GM21381 (cell line): Measurements from ENCODE around the gene LRP8.

ENCODE experiments used
- ATAC-seq: cut with Tn5 transposase; IDR thresholded peaks from one replicate; pipeline ENCODE4 v1.9.1; 2021; ENCODE audit warnings: mild to moderate bottlenecking, moderate library complexity; ENCODE audit not compliant: unreplicated experiment

LRP8 gene

DNA sequence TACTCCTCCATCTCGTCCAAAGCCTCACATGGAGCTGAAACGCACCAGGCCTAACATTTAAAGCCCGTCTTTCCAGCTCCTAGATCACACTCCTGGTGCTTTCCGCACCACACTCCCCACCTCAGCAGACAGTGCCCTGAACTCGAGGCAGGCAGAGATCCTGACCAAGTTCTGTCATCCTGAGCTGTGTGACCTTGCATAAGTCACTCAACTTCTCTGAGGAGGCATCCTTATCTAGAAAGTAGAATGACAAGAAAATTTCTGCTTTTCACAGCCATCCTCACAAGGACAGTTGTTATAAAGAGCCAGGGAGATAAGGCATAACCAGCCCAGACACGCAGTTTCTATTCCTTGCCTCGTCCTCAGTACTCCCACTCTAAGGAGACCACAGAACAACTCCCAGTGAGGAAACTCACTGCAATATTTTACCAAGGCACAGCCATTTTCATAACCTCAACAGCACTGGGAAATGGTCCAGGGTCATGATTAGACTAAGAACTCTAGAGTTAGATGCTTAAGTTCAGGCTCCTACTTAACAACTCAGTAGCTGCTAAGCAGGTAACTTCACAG, 3.1 kb downstream of the LRP8 start:
- no peak for ATAC-seq

GRCh38 chr1:53324321-53324720, 3.5 kb downstream of the LRP8 start:
- no peak for ATAC-seq

DNA sequence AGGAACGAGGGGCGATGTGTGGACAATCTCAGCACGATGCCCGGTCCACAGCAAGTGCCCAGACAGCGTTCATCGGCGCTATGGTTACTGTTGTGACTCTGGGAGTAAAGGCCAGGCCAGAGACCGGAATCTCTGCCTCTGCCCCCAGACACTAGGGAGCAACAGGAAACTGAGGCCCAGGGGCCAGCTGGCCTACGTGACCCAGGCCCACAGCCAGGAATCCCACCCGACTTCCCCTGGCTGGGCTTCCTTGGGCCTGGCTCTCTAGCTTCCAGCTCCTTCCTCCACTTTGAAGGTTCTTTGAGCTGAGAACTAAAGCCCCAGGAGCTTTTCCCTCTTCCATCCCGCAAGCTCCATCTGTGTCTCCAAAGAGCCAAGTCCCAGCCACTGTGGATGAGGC, 4.6 kb downstream of the LRP8 start:
- ATAC-seq, result no peak

GRCh38 chr1:53321776-53322602, 5.9 kb downstream of the LRP8 start:
- no peak for ATAC-seq

DNA sequence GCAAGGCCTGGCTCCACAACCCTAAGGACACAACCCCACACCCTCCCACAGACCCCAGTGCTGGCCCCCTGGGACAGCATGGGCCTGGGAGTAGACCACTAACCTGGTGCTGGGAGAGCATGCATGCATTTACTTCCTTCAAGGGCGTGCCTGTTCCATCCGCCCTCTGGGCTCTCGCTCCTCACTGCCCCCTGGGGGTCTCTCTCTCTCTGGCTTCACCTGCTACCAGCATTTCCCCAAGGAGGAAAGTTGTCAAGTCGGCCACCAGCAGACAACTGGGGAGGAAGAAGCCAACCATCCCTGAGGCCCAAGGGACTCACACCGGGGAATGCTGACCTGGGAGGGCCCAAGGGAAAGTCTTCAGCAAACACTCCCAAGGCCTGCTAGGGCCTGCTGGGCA, 6.5 kb downstream of the LRP8 start:
- ATAC-seq, result no peak

DNA sequence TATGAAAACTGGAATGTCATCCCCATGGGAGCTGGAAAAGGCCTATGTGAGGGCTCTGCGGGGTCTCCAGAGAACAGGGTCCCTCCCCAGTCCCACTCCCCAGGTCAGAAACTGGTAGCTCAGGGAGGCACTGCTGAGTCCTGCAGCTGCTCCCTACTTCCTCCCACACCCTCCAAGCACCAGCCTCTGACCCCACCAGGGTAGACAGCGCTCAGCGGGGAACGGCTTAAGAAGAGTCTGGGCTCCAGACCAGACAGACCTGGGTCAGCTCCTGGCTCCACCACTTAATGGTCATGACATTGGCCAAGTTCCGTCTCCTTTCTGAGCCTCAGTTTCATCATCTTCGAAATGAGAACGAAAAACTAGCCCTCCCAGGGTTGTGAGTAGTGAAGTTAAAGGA, 7.2 kb downstream of the LRP8 start:
- ATAC-seq, result no peak

- ATAC-seq, result no peak
These were observed 8.4 kb downstream of the LRP8 start for GRCh38 chr1:53319296-53320101.

DNA sequence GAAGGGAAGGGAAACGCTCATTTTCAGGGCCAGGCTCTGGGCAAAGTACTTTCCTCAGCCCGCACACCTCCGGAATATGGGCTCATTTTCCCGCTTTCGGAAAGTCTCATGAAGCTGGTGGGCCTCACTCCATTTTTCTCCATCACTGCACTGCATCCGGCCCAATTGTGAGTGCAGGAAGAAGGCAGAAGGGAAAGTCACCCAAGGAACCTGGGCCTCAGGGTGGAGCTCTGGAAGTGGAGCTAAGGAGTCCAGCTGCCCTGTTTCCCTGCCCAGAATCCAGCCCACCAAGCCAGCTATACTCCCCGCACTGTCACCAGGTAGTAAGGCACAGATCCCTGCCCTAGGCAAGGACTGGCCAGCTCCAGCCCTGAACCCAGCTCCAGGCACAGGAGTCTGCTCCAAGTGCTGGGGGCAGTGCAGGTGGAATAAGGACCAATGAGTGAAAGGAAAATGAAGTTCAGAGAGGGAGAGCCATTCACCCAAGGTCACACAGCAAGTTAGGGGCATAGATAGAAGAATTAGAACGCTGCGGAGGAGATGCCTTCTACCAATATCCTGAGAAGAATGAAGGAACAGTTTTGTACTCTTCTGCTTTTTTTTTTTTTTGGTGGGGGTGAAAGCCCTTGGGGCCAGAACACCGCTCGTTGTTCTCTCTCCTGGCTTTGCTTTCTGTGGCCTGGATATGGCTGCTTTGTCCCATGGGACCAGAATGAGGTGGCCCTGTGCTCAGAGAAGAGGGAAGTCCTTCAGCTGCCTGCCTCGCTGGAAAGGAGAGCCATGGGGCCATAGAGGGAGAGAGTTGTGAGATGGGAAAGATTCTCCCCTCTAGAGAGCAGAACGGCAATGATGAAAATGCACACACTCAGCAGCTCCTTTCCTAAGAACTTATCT, 10.0 kb downstream of the LRP8 start:
- ATAC-seq, result no peak

GRCh38 chr1:53316766-53317581, 10.9 kb downstream of the LRP8 start:
- ATAC-seq, result no peak

GRCh38 chr1:53316424-53316765, 11.5 kb downstream of the LRP8 start:
- ATAC-seq, result no peak

- no peak for ATAC-seq
These were observed 12.1 kb downstream of the LRP8 start for GRCh38 chr1:53315456-53316423.

DNA sequence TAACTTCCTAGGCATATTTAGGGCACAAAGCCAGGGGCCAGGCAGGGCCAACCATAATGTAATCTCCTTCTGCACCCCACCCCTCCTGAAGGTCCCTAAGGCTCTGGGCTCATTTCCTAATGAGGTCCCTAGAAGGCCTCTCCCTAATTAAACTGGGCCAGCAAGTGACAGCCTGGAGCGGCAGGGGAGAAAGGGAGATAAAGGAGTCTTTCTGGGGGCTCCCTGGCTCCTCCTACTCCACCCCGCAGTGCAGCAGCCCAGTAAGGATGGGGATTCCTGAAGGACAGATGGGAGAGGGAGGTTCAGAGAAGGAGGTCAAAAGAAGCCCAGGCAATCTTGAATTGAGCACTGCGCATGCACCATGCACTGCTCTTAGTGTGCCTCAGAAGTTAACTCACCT, 12.8 kb downstream of the LRP8 start:
- ATAC-seq, result no peak

DNA sequence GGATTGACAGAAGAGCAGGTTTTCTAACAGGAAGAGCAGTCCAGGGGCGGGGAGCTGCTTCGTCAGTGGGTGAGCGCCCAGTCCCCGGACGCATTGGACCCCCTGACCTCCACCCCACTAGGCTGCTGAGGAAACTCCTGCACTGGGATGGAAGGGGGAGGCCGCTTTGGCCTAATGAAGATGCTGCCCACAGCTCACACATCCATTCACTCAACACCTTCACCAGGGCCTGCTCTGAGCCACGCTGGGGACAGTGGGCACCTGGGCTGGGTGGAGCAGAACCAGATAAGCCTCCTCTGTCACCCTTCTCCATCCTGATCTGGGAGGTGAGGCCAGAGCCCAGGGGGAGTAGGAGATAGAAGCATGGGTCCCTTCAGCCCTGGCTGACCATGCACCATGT, 13.3 kb downstream of the LRP8 start:
- ATAC-seq, result no peak

DNA sequence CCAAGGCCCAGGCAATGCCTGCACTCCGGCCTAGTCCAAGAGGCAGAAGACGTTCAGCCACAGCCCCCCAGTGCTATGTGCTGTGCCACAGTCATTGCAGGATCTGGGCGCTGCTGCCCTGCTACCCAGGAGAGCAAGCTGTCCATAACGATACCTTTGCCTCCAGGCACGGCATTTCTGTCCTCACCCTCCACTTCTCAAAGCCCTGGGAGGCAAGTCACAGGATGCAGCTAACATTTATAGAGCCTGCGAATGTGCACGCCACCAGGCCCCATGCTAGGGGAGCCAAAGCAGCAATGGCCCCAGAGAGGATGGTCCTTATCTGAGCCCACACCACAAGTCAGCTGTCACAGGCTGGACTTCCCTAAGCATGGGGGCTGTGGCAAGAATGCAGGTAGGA, 13.8 kb downstream of the LRP8 start:
- ATAC-seq, result no peak

GRCh38 chr1:53313556-53313955, 14.3 kb downstream of the LRP8 start:
- no peak for ATAC-seq

GRCh38 chr1:53311702-53312305, 16.1 kb downstream of the LRP8 start:
- no peak for ATAC-seq

DNA sequence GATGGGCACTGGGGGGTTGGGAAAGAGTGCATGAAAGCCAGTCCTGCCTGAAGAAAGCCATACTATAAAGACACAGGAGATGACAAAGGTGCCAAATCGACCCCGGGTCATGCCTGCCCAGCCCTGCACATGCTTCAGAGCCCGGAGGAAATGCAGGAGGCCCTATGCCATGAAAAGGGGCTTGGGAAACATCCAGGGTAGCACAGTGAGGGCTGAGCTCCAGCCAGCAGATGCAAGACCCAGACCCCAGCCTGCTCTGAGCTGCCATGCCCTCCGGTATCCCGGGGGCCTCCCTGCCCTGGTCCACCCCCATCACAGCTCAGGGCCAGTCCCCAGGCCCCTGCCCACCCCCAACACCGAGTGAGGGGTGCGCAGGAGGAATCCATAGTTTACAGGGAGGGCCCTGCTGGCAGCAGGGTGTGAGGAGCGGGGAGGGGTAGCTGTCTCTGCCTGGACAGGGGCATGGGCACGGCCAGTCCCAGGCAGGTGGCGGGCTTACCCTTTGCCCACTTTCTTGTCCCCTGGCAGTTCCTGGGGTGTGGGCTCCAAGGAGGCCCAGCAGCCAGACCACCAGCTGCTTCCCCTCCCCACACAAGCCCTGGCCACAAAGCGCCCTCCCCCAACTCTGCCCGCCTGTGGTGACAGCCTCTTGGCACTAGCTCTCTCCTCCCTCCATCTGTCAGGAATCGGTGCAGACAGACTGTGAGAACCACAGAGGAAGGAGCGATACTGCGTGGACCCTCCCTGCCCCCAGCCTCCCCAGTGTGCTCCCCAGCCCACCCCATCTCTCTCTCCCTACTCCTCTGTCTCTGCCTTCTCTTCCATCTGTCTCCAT, 16.8 kb downstream of the LRP8 start:
- ATAC-seq, result no peak

DNA sequence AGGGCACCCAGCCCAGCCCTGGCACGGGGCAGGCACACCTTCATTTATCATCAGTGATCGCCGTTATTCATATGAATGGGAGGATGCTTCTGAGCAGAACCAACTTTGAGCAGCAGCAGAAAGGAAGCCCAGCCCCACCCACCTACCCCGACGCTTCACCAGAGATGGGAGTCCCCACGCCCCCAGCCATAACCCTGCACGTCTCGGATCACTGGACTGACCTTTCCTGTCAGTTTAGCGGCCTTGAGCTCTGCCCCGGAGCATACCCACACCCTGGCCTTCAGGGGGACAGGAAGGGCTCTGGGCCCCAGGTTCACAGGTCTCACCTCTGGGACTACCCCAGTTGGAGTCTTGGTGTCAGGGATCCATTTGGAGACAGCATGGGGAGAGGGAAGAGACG, 18.1 kb downstream of the LRP8 start:
- no peak for ATAC-seq
